Upper lobe of right lung (tissue), 1 donor: Measurements from ENCODE around the gene SSBP4. TPM values are rescaled to one million over a fixed set of nuclear protein-coding genes. Genes with fewer than 3 reads are reported as not detected.

Source experiments
- ATAC-seq: fragments of 200-7000 bp; cut with Tn5 transposase; one replicate; pipeline ENCODE4 v1.9.1; 2020; ENCODE audit warnings: mild to moderate bottlenecking, moderate library complexity
- DNase-seq: peaks from one replicate; pipeline ENCODE4 v3.0.0-alpha.2; 2020
- H3K27ac ChIP-seq: fragments of 200-600 bp; one replicate; pipeline ENCODE4 v1.8.0; 2022
- H3K27me3 ChIP-seq: fragments of 200-600 bp; one replicate; pipeline ENCODE4 v1.8.0; 2022; ENCODE audit warnings: mild to moderate bottlenecking
- H3K36me3 ChIP-seq: fragments of 200-600 bp; one replicate; pipeline ENCODE4 v1.8.0; 2022
- H3K4me1 ChIP-seq: fragments of 200-600 bp; one replicate; pipeline ENCODE4 v1.8.0; 2022
- H3K4me3 ChIP-seq: fragments of 200-600 bp; one replicate; pipeline ENCODE4 v1.8.0; 2022; ENCODE audit warnings: mild to moderate bottlenecking
- H3K9me3 ChIP-seq: fragments of 200-600 bp; one replicate; pipeline ENCODE4 v1.8.0; 2022
- intact Hi-C: fragments of 100-400 bp; cut with DNase I; formaldehyde crosslinking; loops from one replicate; pipeline ENCODE4 v1.11.0; 2022
- total RNA-seq: library from RNA; stranded (reverse); fragmentation: NEBNext Ultra II Directional; extraction: Animal tissue kit (Norgen Biotek cat#: 25700); gene quantifications from one replicate; pipeline ENCODE4 v1.2.1, GENCODE V29; 2021
- TF ChIP-seq, protein P1 (sequence below): fragments of 200-600 bp; IDR thresholded peaks from one replicate; pipeline ENCODE4 v1.8.0; 2022; ENCODE audit warnings: antibody characterized with exemption
- donor health status: DM: no; HTN: yes; CAD: no; lungs with severe emphysema.

The SSBP4 gene
- total RNA-seq, 1 donor from 2014 or later = 57.3 TPM

GRCh38 chr19:18446145-18446810 is 27.1 kb downstream of the SSBP4 start:
- TF ChIP-seq, protein P1, sequence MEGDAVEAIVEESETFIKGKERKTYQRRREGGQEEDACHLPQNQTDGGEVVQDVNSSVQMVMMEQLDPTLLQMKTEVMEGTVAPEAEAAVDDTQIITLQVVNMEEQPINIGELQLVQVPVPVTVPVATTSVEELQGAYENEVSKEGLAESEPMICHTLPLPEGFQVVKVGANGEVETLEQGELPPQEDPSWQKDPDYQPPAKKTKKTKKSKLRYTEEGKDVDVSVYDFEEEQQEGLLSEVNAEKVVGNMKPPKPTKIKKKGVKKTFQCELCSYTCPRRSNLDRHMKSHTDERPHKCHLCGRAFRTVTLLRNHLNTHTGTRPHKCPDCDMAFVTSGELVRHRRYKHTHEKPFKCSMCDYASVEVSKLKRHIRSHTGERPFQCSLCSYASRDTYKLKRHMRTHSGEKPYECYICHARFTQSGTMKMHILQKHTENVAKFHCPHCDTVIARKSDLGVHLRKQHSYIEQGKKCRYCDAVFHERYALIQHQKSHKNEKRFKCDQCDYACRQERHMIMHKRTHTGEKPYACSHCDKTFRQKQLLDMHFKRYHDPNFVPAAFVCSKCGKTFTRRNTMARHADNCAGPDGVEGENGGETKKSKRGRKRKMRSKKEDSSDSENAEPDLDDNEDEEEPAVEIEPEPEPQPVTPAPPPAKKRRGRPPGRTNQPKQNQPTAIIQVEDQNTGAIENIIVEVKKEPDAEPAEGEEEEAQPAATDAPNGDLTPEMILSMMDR = no peak
- H3K4me1 ChIP-seq = peaks cover 3% of the 10 kb centered on the region
- no peak overlapping the region for H3K4me3 ChIP-seq
- H3K27me3 ChIP-seq = no peaks in the 10 kb centered on the region
- H3K36me3 ChIP-seq = peaks cover 81% of the 10 kb centered on the region
- peak; percentile 4 for ATAC-seq
- intact Hi-C loops = no loop called here
- no peaks in the 10 kb centered on the region for H3K9me3 ChIP-seq
- no peak overlapping the region for H3K27ac ChIP-seq
- no peak for DNase-seq

DNA sequence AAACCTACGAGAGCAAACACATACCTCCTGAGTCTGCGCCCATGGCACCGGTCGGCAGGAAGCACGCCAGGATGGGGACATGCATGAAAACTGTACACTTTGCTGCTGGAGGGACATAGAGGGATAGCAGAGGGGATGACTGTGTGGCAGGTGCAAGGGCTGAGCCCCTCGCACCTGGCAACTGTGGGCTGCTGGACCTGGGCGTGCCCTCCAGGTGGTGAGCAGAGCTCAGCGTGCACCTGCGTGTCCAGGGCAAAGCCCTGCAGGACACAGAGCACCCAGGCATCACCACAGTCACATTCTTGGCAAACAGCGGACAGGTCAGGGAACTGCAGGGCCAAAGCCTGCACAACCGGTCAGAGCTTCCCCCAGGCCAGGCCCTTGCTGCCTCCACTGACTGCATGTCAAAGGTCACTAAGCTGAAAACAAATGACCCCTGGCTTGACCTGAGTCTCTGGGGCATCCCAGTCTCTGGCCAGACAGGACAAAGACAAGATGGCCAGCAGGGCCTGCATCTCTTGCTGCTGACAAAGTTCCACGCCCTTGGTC is 27.7 kb downstream of the SSBP4 start:
- Histone ChIP-seq H3K9me3 (no peaks in the 10 kb centered on the region), H3K4me1 (peaks cover 4% of the 10 kb centered on the region), H3K4me3 (no peak overlapping the region), H3K36me3 (peaks cover 87% of the 10 kb centered on the region), H3K27me3 (no peaks in the 10 kb centered on the region), H3K27ac (no peak overlapping the region)
- ATAC-seq (no peak), DNase-seq (no peak)
- intact Hi-C loops = no loop called here
- TF ChIP-seq, protein P1 = no peak

DNA sequence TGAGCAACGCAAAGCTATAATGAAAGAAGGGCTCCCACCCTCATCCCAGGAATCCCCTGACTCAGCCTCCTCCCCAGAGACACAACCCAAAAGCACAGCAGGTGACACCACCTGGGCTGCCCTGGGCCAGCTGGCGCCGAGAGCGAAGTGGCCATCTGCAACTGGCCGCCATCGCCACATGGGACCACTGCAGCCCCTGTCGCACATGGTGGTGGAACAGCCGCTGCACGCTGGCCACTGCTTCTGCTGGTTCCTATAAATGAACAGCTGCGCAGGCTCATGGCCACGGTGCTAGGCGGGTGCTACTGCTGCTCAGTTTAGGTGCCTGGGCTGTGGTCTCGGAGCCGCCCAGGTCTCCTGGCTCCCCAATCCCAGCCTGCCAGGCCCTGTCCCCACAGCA is 30.4 kb downstream of the SSBP4 start:
- Histone ChIP-seq H3K4me3 (no peak overlapping the region), H3K27me3 (no peaks in the 10 kb centered on the region), H3K9me3 (no peaks in the 10 kb centered on the region), H3K36me3 (peaks cover 71% of the 10 kb centered on the region), H3K4me1 (peaks cover 4% of the 10 kb centered on the region), H3K27ac (no peak overlapping the region)
- intact Hi-C loops = no loop called here
- no peak for ATAC-seq
- no peak for DNase-seq
- TF ChIP-seq, protein P1 = no peak

- TF ChIP-seq, protein P1 = no peak
These were observed 31.1 kb downstream of the SSBP4 start for GRCh38 chr19:18450021-18450930.

DNA sequence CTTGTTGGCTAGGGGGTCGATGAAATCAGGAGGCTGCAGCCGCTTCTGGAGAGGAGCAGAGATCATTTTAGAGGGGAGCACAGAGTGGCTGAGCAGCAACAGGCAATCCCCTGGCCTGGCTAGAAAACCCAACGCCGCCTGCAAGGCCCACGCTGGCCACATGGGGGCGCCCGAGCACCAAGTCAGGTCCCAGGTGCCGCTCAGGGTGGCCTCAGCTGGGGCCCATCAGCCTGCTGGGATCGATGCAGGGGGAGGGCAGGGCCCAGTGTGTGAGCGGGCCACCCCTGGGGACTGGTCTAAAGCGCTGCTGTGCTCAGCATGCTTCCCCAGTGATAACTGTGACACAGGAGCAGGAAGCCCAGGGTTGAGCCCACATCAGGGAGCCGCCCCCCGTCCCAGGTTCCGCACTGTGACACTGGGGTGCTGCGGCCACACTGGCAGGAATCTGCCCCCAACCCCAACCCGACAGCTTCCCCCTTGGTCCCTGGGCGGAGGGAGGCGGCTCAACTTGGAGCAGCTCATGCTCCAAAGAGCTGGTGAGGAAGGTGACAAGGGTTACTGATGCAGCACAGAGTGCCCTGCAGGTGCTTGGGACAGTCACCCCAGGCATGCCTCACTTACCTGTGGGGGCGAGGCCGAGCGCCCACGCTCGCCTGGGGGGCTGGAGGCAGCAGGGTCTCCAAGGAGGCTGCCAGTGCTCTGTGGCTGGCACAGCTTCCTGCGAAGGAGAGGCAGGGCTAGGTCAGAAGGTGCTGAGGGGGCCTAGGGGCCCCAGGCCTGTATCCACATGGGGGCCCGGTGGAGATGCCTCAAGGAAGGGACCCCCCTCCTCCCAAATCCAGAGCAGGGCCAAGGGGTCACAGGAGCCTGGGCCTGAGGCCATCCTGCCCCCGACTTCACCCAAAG is 32.0 kb downstream of the SSBP4 start:
- intact Hi-C loops = loop anchor here (10.0 kb wide), 1 partner anchor 404 kb away; no protein-coding TSS in a partner anchor
- H3K36me3 ChIP-seq = peaks cover 56% of the 10 kb centered on the region
- H3K4me3 ChIP-seq = no peak overlapping the region
- ATAC-seq = peak; percentile 90
- DNase-seq = peak; percentile 91
- no peaks in the 10 kb centered on the region for H3K27me3 ChIP-seq
- H3K27ac ChIP-seq = no peak overlapping the region
- H3K4me1 ChIP-seq = peaks cover 4% of the 10 kb centered on the region
- no peaks in the 10 kb centered on the region for H3K9me3 ChIP-seq
- TF ChIP-seq, protein P1 = peak; percentile 97

More at GRCh38 chr19:18450021-18450930, 31.1 kb downstream of the SSBP4 start:
- H3K27ac ChIP-seq = no peak overlapping the region
- H3K4me1 ChIP-seq = peaks cover 4% of the 10 kb centered on the region
- no peaks in the 10 kb centered on the region for H3K27me3 ChIP-seq
- ATAC-seq (no peak), DNase-seq (no peak)
- H3K4me3 ChIP-seq = no peak overlapping the region
- no peaks in the 10 kb centered on the region for H3K9me3 ChIP-seq
- intact Hi-C loops = loop anchor here (10.0 kb wide), 1 partner anchor 405 kb away; no protein-coding TSS in a partner anchor
- H3K36me3 ChIP-seq = peaks cover 64% of the 10 kb centered on the region
